ENCODE results near the gene TMEM234.

TMEM234 gene

GRCh38 chr1:32239337-32239736, 17.2 kb upstream of the TMEM234 start:
- DNase-seq: no peak

- no peak for DNase-seq
These were observed 12.6 kb upstream of the TMEM234 start for GRCh38 chr1:32234792-32235191.

- no peak for DNase-seq
These were observed 10.6 kb upstream of the TMEM234 start for GRCh38 chr1:32232558-32233304.

GRCh38 chr1:32231843-32232432, 9.8 kb upstream of the TMEM234 start:
- no peak for DNase-seq

- no peak for DNase-seq
These were observed 6.6 kb upstream of the TMEM234 start for GRCh38 chr1:32228771-32229170.

- DNase-seq: no peak
These were observed 2.1 kb upstream of the TMEM234 start for GRCh38 chr1:32224285-32224684.

- no peak for DNase-seq
These were observed 1.5 kb upstream of the TMEM234 start for GRCh38 chr1:32223683-32224082.

GRCh38 chr1:32221581-32221979, 573 bp downstream of the TMEM234 start:
- DNase-seq: no peak

- no peak for DNase-seq
These were observed 1.2 kb downstream of the TMEM234 start for GRCh38 chr1:32220746-32221580.

GRCh38 chr1:32219022-32219421, 3.1 kb downstream of the TMEM234 start:
- no peak for DNase-seq

GRCh38 chr1:32216566-32216965, 5.6 kb downstream of the TMEM234 start:
- no peak for DNase-seq

- DNase-seq: peak; percentile 76
These were observed 6.3 kb downstream of the TMEM234 start for GRCh38 chr1:32215629-32216480.

- no peak for DNase-seq
These were observed 13.2 kb downstream of the TMEM234 start, which contains the start of gene DCDC2B for GRCh38 chr1:32208891-32209328. Gene DCDC2B, plus strand, starts transcription at chr1:32209089. Its CDS starts 5 bp downstream, at chr1:32209094.

- DNase-seq: no peak
These were observed 13.7 kb downstream of the TMEM234 start for GRCh38 chr1:32208469-32208868.

- DNase-seq: peak; percentile 86
These were observed 16.5 kb downstream of the TMEM234 start, which contains the start of gene IQCC for GRCh38 chr1:32205401-32206370. Gene IQCC, plus strand, starts transcription at chr1:32205671. Its CDS starts 11 bp downstream, at chr1:32205682.

GRCh38 chr1:32204943-32205361, 17.2 kb downstream of the TMEM234 start:
- DNase-seq: no peak

- DNase-seq: peak; percentile 40
These were observed 20.9 kb downstream of the TMEM234 start for GRCh38 chr1:32201011-32201855.

GRCh38 chr1:32200226-32201010, 21.7 kb downstream of the TMEM234 start, which contains the start of gene CCDC28B:
Gene CCDC28B, plus strand, starts transcription at chr1:32200595. Its CDS starts 1,341 bp downstream, at chr1:32201936.
- DNase-seq: peak; percentile 40

- DNase-seq: no peak
These were observed 22.5 kb downstream of the TMEM234 start for GRCh38 chr1:32199717-32200072.
